IPS-NIHi11 (cell line): ENCODE data around the gene TMX2.
"Not testable (repeated sequence)": the region's sequence is repeated elsewhere in the genome, so short reads cannot be mapped to it uniquely, and the experiment has no call there.

Experiments used
- DNase-seq: peaks from one replicate; pipeline ENCODE4 v3.0.0; 2012; ENCODE audit warnings: mixed read lengths, low spot score

TMX2 gene

GRCh38 chr11:57713835-57714234, 1.4 kb downstream of the TMX2 start:
- DNase-seq: no peak

GRCh38 chr11:57716726-57717125, 4.3 kb downstream of the TMX2 start:
- DNase-seq: not testable (repeated sequence)

- no peak for DNase-seq
Observed at GRCh38 chr11:57727185-57727584, 14.8 kb downstream of the TMX2 start.

GRCh38 chr11:57728829-57729228, 16.4 kb downstream of the TMX2 start:
- DNase-seq: no peak

- no peak for DNase-seq
Observed at GRCh38 chr11:57729479-57729878, 17.1 kb downstream of the TMX2 start.

GRCh38 chr11:57732661-57733060, 20.3 kb downstream of the TMX2 start:
- no peak for DNase-seq

GRCh38 chr11:57735619-57736298, 23.4 kb downstream of the TMX2 start:
- DNase-seq: no peak

- DNase-seq: peak; percentile 96
Observed at GRCh38 chr11:57741132-57742086, 29.0 kb downstream of the TMX2 start, which contains the start of gene SELENOH. Gene SELENOH (plus strand): TSS chr11:57741491. CDS start chr11:57741596, 105 bp downstream.

GRCh38 chr11:57742087-57742452, 29.7 kb downstream of the TMX2 start:
- no peak for DNase-seq

GRCh38 chr11:57744357-57744756, 32.0 kb downstream of the TMX2 start:
- no peak for DNase-seq

GRCh38 chr11:57745206-57745605, 32.8 kb downstream of the TMX2 start:
- DNase-seq: no peak

- DNase-seq: no peak
Observed at GRCh38 chr11:57746920-57747319, 34.5 kb downstream of the TMX2 start.

GRCh38 chr11:57751176-57751575, 38.8 kb downstream of the TMX2 start:
- DNase-seq: no peak

GRCh38 chr11:57751676-57752253, 39.4 kb downstream of the TMX2 start, which contains the start of gene BTBD18:
Gene BTBD18 (minus strand): TSS chr11:57751819. CDS start chr11:57751188, 631 bp downstream.
- DNase-seq: peak; percentile 53

GRCh38 chr11:57752954-57753353, 40.6 kb downstream of the TMX2 start:
- peak; percentile 41 for DNase-seq

GRCh38 chr11:57758174-57758573, 45.8 kb downstream of the TMX2 start:
- no peak for DNase-seq

GRCh38 chr11:57761301-57762234, 49.2 kb downstream of the TMX2 start, which contains the start of gene CTNND1:
Gene CTNND1 (plus strand): TSS chr11:57761802. CDS start chr11:57791479, 29,677 bp downstream.
- peak; percentile 98 for DNase-seq

- DNase-seq: no peak
Observed at GRCh38 chr11:57762235-57762861, 50.0 kb downstream of the TMX2 start.

- peak; percentile 48 for DNase-seq
Observed at GRCh38 chr11:57763568-57763967, 51.2 kb downstream of the TMX2 start.

GRCh38 chr11:57764021-57764420, 51.6 kb downstream of the TMX2 start:
- DNase-seq: no peak

- DNase-seq: no peak
Observed at GRCh38 chr11:57764566-57764965, 52.2 kb downstream of the TMX2 start.
